DOHH2 (cell line): ENCODE results near the gene CFAP53.

Experiments used
- H3F3A ChIP-seq: fragments of 200-600 bp; sonication (generic), shearing (Covaris generic); 2 replicates; pipeline ENCODE4 v1.6.0; 2016; ENCODE audit warnings: antibody characterized with exemption, mild to moderate bottlenecking; ENCODE audit not compliant: control insufficient read depth, insufficient read depth
- H3K27ac ChIP-seq: fragments of 200-600 bp; sonication (generic); 2 replicates; pipeline ENCODE4 v1.5.1; 2014; ENCODE audit warnings: low read depth, mild to moderate bottlenecking, low read length, moderate library complexity
- H3K27me3 ChIP-seq: fragments of 200-600 bp; sonication (generic); 2 replicates; pipeline ENCODE4 v1.6.1; 2014; ENCODE audit warnings: mild to moderate bottlenecking, low read length, mixed read lengths; ENCODE audit not compliant: control insufficient read depth
- H3K36me3 ChIP-seq: fragments of 200-600 bp; sonication (generic); 2 replicates; pipeline ENCODE4 v1.6.1; 2014; ENCODE audit warnings: mild to moderate bottlenecking, low read length, moderate library complexity, mixed read lengths; ENCODE audit not compliant: control insufficient read depth
- H3K4me1 ChIP-seq: fragments of 200-600 bp; sonication (generic); 2 replicates; pipeline ENCODE4 v1.6.1; 2014; ENCODE audit warnings: mild to moderate bottlenecking, low read length, mixed read lengths; ENCODE audit not compliant: control insufficient read depth
- H3K4me2 ChIP-seq: fragments of 200-600 bp; sonication (generic); 2 replicates; pipeline ENCODE4 v1.6.0; 2014; ENCODE audit warnings: mild to moderate bottlenecking, low read length, moderate library complexity
- H3K4me3 ChIP-seq: fragments of 200-600 bp; sonication (generic); 2 replicates; pipeline ENCODE4 v1.5.1; 2014; ENCODE audit warnings: mild to moderate bottlenecking, low read length, mixed read lengths
- H3K79me2 ChIP-seq: fragments of 200-600 bp; sonication (generic); 2 replicates; pipeline ENCODE4 v1.6.1; 2014; ENCODE audit warnings: mild to moderate bottlenecking, low read length, mixed read lengths; ENCODE audit not compliant: control insufficient read depth
- H3K9me2 ChIP-seq: fragments of 200-600 bp; sonication (generic); replicated peaks from 2 replicates; pipeline ENCODE4 v1.6.1; 2014; ENCODE audit warnings: mild to moderate bottlenecking, low read length, mixed read lengths; ENCODE audit not compliant: control insufficient read depth
- H3K9me3 ChIP-seq: fragments of 200-600 bp; sonication (generic); 2 replicates; pipeline ENCODE4 v1.6.1; 2014; ENCODE audit warnings: antibody characterized with exemption, low read length, mixed read lengths; ENCODE audit not compliant: control insufficient read depth, insufficient read depth
- H4K20me1 ChIP-seq: fragments of 200-600 bp; sonication (generic); 2 replicates; pipeline ENCODE4 v1.6.0; 2014; ENCODE audit warnings: low read depth, mild to moderate bottlenecking, antibody characterized with exemption, low read length, moderate library complexity; ENCODE audit not compliant: control insufficient read depth, insufficient read depth
- EZH2phosphoT487 ChIP-seq: fragments of 200-600 bp; sonication (generic); IDR thresholded peaks from 2 replicates; pipeline ENCODE4 v1.6.1; 2017; ENCODE audit warnings: borderline replicate concordance, mild to moderate bottlenecking, antibody characterized with exemption, low read length, moderate library complexity, mixed read lengths
- TF ChIP-seq, protein P1 (sequence below): fragments of 200-600 bp; sonication (generic); IDR thresholded peaks from one replicate; pipeline ENCODE4 v1.5.1; 2014; ENCODE audit warnings: antibody characterized with exemption, mild to moderate bottlenecking, low read depth, low read length; ENCODE audit not compliant: poor library complexity, severe bottlenecking

Gene CFAP53

GRCh38 chr18:50285071-50285470 is 18.8 kb upstream of the CFAP53 start:
- no peak overlapping the region for H3K4me2 ChIP-seq
- H3K4me3 ChIP-seq: no peak overlapping the region

DNA sequence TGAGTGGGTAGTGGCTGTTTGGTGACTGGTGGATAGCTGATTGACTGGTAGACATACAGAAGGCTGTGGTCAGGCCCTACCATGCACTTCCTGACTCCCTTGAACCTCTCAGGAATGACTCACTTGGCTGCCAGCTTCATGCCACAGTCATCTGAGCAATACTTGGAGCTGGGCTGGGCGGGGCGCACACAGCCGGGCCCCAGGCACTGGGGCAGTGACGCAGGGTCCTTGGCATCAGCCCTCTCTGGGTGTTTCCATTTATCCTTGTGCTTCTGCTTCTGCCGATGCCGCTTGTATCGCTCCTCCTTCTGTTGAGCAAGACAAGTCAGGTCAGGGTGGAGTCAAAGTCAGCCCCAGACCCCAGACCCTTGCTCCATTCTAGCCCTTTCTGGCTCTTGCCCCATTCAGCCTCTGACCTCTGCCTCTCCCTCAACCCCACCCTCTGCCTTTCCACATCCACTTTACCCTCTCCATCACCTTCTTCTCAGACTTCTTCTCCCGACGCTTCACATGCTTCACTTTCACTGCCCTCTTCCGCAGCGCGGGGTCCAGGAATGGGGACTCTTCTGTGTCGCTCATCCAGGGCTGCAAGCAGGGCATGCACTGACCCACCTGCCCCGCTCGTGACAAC is 18.1 kb upstream of the CFAP53 start:
- no peak overlapping the region for H3K4me2 ChIP-seq
- H3K9me3 ChIP-seq: no peaks in the 10 kb centered on the region
- H3K36me3 ChIP-seq: peaks cover 70% of the 10 kb centered on the region
- H3K27ac ChIP-seq: no peak overlapping the region
- no peak overlapping the region for H3K4me3 ChIP-seq
- H3K4me1 ChIP-seq: peaks cover 29% of the 10 kb centered on the region
- H4K20me1 ChIP-seq: peaks cover 15% of the 10 kb centered on the region; the same call in 1 of the 2 replicates
- TF ChIP-seq EZH2phosphoT487: no peak
- TF ChIP-seq, protein P1, sequence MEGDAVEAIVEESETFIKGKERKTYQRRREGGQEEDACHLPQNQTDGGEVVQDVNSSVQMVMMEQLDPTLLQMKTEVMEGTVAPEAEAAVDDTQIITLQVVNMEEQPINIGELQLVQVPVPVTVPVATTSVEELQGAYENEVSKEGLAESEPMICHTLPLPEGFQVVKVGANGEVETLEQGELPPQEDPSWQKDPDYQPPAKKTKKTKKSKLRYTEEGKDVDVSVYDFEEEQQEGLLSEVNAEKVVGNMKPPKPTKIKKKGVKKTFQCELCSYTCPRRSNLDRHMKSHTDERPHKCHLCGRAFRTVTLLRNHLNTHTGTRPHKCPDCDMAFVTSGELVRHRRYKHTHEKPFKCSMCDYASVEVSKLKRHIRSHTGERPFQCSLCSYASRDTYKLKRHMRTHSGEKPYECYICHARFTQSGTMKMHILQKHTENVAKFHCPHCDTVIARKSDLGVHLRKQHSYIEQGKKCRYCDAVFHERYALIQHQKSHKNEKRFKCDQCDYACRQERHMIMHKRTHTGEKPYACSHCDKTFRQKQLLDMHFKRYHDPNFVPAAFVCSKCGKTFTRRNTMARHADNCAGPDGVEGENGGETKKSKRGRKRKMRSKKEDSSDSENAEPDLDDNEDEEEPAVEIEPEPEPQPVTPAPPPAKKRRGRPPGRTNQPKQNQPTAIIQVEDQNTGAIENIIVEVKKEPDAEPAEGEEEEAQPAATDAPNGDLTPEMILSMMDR: no peak
- H3K79me2 ChIP-seq: peaks cover 48% of the 10 kb centered on the region
- H3K27me3 ChIP-seq: no peaks in the 10 kb centered on the region
- 0 out of 2 replicates have a peak, but pooled peaks cover 2% of the 10 kb centered on the region for H3F3A ChIP-seq
- no peaks in the 10 kb centered on the region for H3K9me2 ChIP-seq

More at GRCh38 chr18:50285071-50285470, 18.8 kb upstream of the CFAP53 start:
- 0 out of 2 replicates have a peak, but pooled peaks cover 2% of the 10 kb centered on the region for H3F3A ChIP-seq
- no peaks in the 10 kb centered on the region for H3K9me3 ChIP-seq
- no peak for TF ChIP-seq EZH2phosphoT487
- TF ChIP-seq, protein P1: no peak
- H3K79me2 ChIP-seq: peaks cover 41% of the 10 kb centered on the region
- H3K36me3 ChIP-seq: peaks cover 63% of the 10 kb centered on the region
- H3K4me1 ChIP-seq: peaks cover 22% of the 10 kb centered on the region
- no peaks in the 10 kb centered on the region for H3K27me3 ChIP-seq
- no peak overlapping the region for H3K27ac ChIP-seq
- peaks cover 10% of the 10 kb centered on the region; the same call in 1 of the 2 replicates for H4K20me1 ChIP-seq
- no peaks in the 10 kb centered on the region for H3K9me2 ChIP-seq

- no peaks in the 10 kb centered on the region for H3K27me3 ChIP-seq
- peaks cover 36% of the 10 kb centered on the region for H3K4me1 ChIP-seq
- TF ChIP-seq EZH2phosphoT487: no peak
- TF ChIP-seq, protein P1: no peak
- H3K9me3 ChIP-seq: no peaks in the 10 kb centered on the region
- no peaks in the 10 kb centered on the region for H3K9me2 ChIP-seq
- peaks cover 77% of the 10 kb centered on the region for H3K36me3 ChIP-seq
- H3K27ac ChIP-seq: no peak overlapping the region
- H3K4me3 ChIP-seq: no peak overlapping the region
- H4K20me1 ChIP-seq: peaks cover 19% of the 10 kb centered on the region; the same call in 1 of the 2 replicates
- H3K79me2 ChIP-seq: peaks cover 56% of the 10 kb centered on the region
- H3F3A ChIP-seq: no peaks in the 10 kb centered on the region
- H3K4me2 ChIP-seq: no peak overlapping the region
Measured at GRCh38 chr18:50283469-50284209, 17.3 kb upstream of the CFAP53 start.
